ENCODE results near the gene COX7A2.

The COX7A2 gene

DNA sequence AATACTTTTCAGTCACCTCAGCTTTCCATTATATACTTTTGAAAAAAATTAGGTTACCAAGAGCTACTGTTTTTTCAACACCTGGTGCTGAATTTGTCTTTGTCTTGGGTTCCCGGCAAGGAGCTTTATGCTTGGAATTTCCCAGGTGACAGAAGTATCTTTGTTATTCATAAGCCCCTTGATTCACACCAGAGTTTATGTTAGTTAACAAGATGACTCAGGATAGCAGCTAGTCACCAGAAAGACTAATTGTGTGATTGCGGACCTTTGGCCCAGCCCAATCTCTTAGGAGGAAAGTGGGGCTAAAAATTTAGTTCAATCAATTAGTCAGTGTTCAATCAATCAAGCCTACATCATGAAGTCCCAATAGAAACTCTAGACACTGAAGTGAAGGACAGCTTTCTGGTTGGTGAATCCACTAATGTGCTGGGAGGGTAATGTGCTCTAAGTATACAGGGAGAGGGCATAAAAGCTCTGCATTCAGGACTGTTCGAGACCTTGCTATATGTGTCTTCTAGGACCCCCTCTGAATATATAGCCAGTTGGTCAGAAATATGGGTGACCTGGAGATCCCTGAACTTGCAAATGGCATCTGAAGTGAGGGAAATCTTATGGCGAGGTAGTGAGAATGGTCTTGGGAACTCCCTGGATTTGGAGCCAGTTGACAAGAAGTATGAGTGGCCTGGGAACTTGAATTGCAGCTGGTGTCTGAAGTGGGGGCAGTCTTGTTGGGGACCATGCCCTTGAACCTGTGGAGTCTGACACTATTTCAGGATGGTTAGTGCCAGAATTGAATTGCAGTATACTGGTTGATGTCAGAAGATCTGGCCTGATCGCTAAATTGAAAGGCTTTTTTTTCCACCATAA, 24.8 kb upstream of the COX7A2 start:
- DNase-seq, result no peak

DNA sequence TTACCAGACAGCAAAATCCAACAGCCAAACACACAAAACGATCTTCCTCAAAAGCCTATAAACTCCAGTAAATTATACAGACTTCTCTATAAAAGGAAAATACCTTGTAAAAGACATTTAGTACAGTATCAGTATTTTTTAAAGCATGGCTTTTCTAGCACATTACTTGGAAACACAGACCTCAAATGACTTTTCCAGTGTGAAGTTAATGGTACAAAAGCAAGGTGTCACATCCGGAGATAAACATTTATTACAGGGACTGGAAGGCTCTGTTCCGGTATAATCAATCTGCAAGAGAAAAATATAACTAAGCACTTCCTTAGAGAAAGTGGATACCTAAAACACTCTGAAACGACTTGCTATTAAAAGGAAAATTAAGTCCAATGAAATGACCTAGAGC, 23.9 kb upstream of the COX7A2 start:
- no peak for DNase-seq

DNA sequence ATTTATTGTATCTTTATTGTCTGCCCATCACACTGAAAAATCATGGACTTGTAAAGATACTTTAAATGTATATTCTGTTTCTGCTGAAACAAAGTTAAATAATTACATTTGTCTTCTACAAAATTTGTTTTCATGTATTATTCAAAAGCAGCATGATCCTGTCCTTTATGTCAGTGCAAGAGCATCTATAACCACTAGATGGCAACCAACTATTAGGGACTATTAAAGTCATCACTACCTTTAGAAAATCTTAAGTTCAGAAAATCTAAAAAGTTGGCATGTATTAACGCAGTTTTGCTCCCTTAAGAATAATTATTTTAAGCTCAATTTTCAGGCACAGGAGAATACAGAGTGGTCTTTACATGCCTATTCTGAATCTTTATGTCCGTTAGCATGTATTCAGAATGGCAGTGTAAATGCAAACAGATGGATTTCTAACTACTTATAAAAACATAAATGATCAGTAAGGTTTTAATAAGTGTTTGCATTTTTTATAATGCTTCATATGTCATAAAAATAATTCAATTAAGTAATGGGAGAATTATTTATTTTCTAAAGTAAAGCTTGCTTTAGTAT, 23.2 kb upstream of the COX7A2 start:
- DNase-seq, result peak; percentile 46

DNA sequence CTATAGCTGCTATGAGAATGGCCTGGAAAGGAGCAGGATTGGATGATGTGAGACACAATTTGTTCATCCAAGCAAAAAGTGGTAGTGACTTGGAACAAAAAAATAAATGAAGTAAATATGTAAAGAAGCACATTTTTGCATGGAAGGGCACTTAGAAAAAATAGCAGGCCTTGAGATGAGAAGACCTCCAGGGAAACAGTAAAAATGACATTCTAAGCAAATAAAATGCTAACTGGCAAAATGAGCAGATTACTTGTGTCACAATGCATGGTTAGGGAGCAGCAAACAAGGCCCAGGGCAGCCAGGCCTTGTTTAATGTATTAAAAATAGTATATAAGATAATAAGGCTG, 19.8 kb upstream of the COX7A2 start:
- DNase-seq, result no peak

DNA sequence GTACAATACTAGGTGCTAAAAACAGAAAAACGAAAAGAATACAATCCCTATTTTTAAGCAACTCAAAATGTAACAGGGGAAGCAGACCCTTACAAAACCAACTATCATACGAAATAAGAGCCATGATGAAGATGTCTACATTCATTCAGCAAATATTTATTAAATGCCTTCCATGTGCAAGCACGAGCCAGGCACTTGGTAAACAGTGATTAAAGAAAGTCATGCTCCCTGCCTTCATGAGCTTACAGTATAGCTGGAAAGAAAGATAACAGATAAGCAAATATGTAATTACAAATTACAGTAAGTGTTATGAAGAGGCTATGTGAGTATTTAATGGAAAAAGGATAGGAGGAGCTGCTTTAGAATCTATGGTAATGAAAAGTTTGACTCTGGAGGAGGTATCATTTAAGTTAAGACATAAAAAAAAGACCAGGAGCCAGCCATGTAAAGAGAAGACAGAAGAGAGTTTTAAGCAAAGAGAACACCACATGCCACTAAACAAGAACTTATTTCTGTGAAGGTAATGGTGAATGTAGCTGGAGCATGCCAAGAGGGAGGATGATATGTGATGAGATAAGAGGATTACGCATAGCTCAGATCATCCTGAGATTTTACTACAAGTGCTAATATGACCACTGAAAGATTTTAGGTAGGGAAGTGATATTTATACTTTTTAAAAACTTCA, 19.3 kb upstream of the COX7A2 start:
- no peak for DNase-seq

DNA sequence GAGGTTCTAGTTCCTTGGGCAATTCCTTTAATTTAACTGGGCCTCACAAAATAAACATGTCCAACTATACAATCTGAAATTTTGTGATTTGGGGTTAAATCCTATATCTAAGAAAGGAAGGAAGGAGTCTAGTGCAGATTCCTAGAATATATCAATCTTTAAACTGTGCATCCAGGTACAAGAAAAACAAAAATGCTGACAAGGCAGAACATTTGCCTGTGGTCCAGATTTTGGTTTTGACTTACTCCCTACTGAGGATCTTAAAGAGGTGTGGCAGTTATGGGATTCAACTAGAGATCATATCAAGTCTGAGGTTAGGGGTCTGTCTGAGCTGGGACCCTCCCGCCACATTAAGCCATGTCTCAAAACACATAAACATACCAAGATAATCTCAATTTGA, 17.7 kb upstream of the COX7A2 start:
- DNase-seq, result no peak

DNA sequence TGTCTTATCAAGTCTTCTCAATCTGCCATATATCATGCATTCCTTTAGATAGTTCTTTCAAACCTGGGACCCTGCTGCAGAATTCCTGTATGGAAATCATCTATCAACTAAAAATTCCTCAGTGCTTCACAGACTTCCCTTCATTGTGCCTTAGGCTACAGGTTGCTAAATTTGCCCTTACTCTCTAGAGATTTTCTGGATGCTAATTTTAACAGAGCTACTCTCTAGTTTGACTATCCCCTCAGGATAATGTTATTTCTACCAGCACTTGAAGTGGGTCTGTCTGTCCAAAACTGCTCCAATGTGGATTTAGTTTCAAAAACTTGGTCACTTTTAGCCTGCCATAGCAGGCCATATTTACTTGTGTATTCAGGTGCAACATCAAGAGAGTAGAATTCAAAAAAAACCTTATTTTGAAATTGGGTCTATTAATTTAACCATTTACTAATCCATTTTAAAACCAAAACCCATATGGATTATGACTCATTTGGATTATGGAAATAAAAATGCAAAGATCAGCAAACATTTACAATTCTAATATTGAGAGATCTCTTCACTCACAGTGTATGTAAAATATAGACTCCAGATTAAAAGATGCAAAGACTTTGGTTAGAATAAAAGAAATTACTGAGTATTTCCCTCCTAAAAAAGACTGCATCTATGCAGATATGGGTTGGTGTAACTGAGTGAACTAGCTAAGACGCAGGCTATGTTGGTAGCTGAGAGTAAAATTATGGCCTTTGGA, 13.9 kb upstream of the COX7A2 start:
- no peak for DNase-seq

DNA sequence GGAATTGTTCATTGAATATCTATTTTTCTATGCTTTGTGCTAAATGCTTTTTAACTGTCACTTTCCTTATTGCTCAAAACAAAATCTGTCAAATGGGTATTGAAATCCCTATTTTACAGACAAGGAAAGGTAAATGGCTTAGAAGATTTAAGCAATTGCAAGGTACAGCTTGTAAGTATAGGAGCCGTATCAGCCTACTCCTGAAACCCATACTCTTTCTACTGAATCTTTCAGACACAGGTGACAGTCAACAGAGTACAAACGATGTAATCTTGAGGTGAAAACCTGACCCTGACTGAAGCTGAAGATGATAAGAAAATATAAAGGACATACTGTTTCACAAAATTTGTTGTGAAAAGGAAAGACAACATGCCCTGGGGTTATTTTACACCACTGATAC, 7.0 kb upstream of the COX7A2 start:
- DNase-seq, result no peak

DNA sequence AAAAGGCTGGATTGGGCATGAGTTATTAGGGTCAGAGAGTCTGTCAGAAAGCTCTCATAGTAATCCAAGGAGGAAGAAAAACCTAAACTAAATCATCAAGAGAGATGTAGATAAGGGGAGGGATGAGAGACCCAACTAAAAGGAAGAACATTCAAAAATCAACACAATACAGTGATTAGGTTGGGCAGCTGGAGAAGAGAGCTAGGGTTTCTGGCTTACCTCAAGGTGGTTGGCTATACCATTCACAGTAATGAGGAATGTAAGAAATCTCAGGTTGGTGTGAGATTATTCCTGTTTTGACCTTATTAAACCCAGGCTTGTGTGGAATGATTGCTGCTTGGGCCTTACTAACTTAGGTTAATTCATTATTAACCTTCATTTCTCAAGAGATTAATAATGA, 6.2 kb upstream of the COX7A2 start:
- DNase-seq, result no peak

DNA sequence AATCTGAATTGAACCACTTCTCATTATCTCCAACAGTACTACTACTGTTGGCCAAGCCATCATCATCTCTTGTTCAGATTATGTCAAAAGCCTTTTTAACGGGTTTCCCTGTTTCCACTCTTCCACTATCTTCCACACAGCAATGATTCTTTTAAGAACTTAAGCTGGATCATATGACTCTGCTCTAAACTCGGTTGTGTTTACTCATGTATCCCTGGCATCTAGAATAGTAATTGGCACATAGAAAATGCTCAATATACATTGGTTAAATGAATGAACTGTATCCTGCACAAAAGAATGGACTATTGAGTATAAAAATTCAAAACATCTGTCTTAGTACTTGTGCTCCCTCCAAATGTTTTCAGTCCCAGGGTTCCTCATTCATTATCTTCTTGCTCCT, 2.8 kb upstream of the COX7A2 start:
- DNase-seq, result no peak

DNA sequence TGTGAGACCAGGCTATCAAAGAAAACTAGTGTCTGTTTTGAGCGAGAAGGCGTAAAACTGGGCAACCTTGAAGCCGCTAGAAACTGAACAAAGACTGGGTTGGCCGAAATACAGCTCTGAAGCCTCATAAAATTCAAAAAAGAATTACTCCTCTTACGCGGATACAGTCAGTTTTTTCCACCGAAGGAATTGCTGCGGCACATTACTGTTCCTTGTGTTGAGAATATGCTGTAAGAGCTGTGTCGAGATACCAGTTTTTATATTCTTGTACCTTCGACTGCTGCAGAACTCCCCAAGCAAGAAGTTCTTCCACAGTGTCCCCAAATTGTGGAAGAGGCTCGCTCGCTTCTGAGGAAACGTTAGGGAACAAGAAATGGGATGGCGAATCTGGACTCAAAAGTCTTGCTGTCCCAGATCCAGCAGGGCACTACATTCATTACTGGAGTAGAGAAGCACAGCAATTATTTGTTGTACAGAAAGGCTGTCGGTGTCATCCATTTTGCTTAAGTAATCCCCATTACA, 523 bp upstream of the COX7A2 start:
- peak; percentile 30 for DNase-seq

DNA sequence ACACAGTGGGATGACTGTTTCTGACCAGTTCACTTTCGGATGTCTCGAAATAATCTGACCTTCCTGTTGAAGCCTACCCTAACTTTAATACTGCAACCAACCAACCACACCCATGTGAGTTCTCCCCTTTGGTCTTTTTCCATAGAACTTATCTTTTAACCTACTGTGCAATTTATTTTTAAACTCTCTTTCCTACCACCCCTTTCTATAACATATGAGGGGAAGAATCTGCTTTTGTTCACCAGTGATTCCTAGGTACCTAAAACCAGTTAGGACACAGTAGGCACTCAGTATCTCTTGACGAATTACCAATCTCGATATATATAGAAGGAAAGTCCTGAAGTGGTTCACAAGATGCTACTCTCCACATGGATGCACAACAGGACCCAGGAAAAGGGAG, 7.0 kb downstream of the COX7A2 start:
- DNase-seq, result no peak

DNA sequence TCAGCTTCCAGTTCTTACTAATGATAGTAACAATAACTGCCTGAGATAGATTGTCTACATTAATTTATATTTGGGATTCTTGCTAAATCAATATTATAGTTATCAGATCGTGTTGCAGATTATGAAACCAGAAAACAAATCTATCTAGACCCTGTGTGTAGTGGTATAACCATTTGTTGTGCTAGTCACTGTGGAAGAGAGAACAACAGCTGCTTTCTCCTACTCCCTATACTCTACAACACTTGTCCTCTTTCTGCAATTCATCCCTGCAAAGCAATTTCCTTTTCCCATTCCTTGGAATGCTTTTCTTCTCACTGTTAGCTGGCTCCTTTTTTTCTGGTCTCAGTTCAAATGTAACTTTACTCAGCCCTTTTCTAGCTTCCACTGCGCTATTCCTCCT, 8.3 kb downstream of the COX7A2 start:
- no peak for DNase-seq

DNA sequence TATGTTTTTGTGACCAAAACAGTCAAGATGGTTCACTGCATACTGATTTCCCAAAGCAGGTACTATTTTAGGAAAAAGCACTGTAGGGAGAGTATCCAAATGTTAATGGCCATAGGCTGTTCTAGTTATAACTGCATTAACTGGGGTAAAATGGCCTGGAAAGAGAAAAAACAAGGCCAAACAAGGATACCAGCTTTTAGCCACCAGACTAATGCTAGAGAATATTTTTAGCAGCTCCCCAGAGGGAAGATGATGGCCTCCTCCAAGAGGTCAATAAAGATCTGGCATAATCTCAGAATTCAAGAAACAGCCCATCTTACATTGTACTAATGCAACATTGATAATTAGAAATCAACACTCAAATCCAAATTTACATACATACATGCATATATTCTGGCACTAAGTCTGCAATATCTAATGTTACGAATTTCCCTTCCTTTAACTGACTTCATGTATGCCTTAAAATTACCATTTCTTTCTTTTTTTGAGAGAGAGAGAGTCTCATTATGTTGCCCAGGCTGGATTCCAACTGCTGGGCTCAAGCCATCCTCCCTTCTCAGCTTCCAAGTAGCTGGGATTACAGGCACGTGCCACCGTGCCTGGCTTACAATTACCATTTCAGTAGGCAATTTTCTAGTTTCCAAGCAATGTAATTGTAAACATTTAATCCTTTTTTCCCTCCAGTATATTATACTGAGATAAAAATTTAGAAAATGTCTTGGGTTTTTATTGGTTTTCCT, 9.3 kb downstream of the COX7A2 start:
- no peak for DNase-seq

DNA sequence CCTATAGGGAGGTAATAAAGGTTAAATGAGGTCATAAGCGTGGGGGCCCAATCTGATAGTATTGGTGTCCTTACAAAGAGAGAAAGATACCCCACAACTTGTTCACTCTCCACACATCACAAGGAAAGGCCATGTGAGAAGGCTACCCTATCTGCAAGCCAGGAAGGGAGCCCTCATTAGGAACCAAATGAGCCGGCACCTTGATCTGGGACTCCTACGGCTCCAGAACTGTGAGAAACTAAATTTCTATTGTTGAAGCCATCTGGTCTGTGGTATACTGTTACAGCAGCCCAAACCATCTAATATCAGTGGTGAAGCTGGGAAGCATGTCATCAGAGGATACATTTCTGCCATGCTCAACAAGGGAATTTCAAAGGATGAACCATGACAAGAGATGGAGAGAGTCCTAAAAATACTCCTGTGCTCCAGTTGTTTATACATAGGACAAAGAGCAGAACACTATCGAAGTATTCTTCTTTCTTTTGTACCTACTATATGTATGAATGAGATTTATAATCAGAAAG, 10.4 kb downstream of the COX7A2 start:
- DNase-seq, result no peak

DNA sequence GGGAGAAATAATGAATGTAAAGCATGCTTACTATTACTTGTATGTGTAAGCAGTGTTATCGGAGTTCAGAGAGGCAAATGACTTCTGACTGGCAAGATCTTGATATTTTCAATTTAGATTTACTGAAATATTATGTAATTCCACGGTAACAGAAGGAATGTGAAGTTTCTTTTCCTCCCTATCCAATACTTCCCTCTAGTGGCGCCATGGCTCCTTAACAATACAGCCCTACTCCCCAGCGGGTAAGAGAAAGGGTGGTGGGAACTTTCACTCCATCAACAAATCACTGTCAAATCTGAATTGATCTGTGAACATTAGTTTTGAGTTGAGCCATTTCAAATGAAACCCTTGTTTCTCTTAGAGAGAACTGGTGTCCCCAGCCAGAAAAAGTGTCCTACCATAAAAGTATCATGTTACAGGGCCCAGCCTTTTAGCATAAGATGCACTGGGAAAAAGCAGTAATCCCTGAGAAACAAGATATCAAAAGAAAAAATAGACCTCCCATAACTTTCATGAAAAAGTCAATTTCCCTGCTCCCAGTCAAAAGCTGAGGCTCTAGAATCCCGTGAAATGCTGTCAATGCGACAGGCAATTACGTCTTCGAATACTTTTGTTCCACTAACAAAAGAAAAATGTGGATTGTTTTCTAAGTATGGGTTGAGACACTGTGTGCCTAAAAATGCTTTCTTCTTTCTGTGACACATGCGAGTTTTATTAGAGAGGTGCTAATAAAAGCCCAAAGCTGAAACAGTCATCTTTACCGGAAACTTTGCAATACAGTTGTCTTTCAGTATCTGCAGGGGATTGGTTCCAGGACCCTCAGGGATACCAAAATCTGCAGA, 12.9 kb downstream of the COX7A2 start:
- peak; percentile 45 for DNase-seq

DNA sequence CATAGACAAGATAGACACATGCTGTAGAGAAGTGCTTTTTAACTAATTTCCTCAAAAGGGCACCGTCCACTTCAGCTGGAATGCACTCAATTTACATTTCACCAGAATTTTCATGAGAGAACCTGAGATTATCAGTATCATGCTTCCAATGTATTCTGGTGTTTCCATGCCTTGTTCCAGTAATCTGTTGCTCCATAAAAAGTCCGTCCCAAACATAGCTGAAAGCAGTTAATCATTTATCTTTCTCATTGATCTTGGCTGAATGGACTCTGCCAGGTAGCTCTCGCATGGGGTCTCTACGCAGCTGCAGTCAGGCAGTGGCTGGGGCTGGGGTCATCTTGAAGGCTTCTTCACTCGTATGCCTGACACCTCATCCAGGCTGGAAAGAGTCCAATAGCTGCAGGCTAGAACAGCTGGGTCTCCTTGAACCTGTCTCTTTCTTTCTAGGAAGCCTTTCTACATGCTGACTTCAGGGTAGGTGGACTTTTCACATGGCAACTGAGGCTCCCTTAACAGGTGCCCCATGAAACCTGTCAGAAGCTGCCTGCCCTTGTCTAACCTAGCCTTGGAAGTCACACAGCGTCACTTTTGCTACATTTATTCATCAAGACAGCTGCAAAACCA, 19.2 kb downstream of the COX7A2 start:
- no peak for DNase-seq

DNA sequence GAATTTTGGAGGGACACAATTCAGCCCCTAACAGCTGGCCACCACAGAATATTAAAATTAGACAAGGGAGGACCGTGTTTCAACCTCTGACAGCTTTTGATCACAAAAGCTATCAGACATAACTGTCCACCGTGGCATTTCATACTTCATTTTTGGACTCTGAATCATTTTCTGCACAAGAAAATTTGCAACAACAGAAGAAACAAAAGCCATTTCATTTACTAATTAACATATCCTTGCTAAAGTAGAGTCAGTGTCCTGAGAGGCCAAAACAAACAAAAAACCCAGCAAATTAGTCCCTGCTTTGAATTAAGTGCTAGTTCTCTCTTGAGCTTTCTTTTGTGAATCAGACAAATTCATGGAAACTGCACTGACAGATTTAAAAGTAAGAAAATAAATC, 20.2 kb downstream of the COX7A2 start:
- no peak for DNase-seq

DNA sequence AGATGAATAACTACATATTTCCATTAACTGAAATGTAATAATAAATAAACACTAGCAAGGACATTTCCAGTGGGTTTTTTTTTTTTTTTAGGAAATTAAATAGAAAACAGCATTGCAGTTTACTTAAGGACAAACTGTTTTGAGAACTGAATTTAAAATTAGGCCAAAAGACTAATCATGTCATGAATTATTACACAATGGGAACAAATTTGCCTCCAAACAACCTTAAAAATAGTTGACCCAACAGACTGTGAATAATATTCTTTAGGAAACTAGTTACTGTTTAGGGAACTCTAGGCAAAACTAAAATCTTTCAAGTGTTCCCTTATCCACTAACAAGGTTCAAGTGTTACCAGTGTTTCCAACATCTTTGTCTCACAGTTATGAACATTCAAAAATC, 21.3 kb downstream of the COX7A2 start:
- no peak for DNase-seq

DNA sequence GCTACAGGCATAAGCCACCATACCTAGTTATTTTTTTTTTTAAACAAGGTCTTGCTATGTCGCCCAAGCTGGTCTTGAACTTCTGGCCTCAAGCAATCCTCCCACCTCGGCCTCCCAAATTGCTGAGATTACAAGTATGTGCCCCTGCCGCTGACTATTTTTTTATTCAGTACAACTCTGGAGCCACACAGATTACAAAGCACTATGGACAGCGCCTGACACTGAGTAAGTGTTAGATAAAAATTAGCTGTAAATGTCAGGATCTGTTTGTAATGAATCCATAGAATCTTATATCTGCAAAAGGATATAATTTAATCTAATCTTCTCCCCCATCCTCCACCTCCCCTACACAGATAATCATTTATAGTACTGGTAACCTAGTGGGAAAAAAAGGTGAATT, 22.5 kb downstream of the COX7A2 start:
- DNase-seq, result no peak

DNA sequence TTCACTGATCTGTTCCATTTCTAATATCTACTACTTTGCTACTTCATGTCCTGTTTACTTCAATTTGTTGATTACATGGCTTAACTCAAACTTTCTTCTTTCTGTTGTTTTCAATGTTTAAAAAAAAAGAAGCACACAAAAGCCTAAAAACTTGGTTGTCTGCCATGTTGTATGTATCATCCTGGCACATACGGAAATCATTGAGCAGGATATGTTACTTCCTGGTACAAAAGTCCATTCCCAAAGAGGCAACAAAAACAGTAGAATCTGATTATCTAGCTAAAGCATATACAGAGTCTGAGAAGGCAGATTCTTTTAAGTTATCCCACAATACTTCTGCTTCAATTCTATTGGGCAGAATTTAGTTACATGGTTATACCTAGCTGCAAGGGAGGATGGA, 23.2 kb downstream of the COX7A2 start:
- no peak for DNase-seq

All from NCI-H2171 treated with DMSO at 0.1 percent for 48 hours (cell line).